ENCODE measurements around the gene CENPV. TPM values are rescaled to one million over a fixed set of nuclear protein-coding genes. Genes with fewer than 3 reads are reported as not detected.

CENPV gene
- total RNA-seq, 1 donor from 2014 or later, result 21.7 TPM

- intact Hi-C loops (cut with micrococcal nuclease), result loop anchor here (1.0 to 10.0 kb wide), 3 partner anchors 51 to 221 kb away; partner anchors contain the start of gene TRPV2
Observed at GRCh38 chr17:16363749-16364536, 10.7 kb upstream of the CENPV start.

DNA sequence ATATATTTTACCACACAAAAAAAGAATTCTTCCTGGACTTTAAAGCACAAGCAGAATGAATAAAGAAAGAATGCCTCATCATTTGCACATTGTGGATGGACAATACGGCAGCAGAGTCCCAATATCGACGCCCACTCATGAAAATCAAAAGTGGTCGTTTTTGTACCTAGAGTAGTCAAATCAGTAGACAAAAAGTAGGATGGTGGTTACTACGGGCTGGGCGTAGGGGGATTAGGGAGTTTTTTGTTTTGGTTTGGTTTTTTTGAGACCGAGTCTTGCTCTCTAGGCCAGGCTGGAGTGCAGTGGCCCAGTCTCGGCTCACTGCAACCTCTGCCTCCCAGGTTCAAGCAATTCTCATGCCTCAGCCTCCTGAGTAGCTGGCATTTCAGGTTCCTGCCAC is 8.6 kb upstream of the CENPV start:
- intact Hi-C loops (cut with micrococcal nuclease), result loop anchor here (2.0 to 10.0 kb wide), 2 partner anchors 53 to 223 kb away; partner anchors contain the start of gene TRPV2

- intact Hi-C loops (cut with micrococcal nuclease), result loop anchor here (10.0 kb wide), 1 partner anchor 144 kb away; the partner anchor contains the start of genes NCOR1 and PIGL
Observed at GRCh38 chr17:16358394-16358793, 5.1 kb upstream of the CENPV start.

DNA sequence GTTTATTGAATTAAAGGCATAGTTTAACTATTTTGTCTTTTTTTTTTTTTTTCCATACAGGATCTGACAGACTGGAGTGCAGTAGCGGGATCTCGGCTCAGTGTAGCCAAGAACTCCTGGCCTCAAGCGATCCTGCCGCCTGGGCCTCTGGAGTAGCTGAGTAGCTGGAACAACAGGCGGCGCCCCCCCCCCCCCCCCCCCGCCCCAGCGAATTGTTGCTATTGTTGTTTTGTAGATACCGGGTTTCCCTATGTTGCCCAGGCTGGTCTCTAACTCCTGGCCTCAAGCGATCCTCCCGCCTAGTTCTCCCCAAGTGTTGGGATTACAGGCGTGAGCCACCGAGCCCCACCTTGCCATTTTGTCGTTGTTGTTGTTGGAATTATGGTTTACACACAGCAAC is 1.3 kb upstream of the CENPV start:
- intact Hi-C loops (cut with micrococcal nuclease), result loop anchor here (10.0 kb wide), 1 partner anchor 140 kb away; the partner anchor contains the start of genes NCOR1 and PIGL

DNA sequence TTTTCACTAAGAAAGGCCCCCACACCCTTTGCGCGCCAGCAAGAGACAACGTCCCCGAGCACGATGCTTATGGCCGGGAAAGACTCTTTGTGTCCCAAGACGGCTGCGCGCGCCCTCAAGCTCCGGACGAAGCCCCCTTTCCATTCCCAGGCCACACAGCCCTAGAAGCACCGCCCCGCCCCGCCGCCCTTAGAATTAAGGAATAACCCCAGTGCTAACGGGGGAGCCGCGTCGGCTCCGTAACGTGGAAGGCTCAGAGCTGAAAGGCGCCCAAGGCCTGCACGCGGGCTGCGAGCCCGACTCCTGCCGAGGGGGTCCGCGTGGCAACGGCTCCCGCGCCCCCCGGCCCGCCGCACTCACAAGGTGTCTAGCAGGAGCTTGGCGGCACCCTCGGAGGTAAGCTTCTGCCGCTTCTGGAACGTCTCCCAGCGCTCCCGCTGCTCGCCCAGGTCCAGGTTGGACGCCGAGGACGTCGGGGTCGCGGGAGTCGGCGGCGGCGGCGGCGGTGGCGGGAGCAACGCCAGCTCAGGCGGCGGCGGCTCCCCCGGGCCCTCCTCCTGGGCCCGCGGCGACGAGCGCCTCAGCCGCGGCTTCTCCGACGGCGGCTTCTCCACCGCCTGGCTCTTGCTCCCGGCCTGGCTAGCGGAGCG is 477 bp downstream of the CENPV start:
- intact Hi-C loops (cut with micrococcal nuclease), result loop anchor here (1.0 to 10.0 kb wide), 3 partner anchors 28 to 138 kb away; partner anchors contain the start of genes NCOR1, PIGL and UBB

DNA sequence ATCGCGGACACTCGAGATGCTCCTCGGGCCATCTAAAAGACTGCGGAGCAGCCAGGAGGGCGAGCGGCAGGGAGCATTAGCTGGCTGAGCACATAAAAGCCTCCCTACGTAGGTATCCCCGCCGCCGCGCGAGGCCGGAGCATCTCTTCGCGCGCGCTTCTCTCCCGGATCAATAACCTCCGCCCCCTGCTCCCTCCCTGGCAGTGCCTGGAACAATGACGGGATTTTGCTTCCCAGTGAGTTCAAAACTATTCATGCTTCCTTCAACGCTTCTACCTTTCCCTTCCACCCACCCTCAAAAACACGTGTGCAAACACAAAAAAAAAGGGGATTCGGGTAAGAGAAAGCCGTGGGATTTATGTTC is 984 bp downstream of the CENPV start:
- intact Hi-C loops (cut with micrococcal nuclease), result loop anchor here (1.0 to 10.0 kb wide), 3 partner anchors 29 to 137 kb away; partner anchors contain the start of genes NCOR1, PIGL and UBB

DNA sequence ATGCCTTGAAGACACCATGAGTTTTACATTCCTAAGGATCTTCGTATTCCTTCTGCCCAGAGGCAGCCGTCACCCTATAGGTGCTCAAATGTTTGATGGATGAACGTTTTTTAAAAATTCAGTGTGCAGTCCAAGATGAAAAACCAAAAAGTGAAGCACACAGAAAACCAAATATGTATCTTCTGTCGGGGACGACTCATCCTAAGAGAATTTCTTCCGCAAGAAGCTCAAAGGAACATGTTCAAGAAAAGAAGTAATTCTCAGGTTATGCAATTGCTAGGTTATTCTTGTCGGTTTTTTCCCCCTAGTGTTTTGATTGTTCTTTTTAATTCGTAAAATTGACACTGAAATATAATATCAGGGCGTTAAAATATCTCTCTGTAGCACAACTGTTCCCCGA is 1.4 kb downstream of the CENPV start:
- intact Hi-C loops (cut with micrococcal nuclease), result loop anchor here (1.0 to 10.0 kb wide), 3 partner anchors 29 to 137 kb away; partner anchors contain the start of genes NCOR1, PIGL and UBB

DNA sequence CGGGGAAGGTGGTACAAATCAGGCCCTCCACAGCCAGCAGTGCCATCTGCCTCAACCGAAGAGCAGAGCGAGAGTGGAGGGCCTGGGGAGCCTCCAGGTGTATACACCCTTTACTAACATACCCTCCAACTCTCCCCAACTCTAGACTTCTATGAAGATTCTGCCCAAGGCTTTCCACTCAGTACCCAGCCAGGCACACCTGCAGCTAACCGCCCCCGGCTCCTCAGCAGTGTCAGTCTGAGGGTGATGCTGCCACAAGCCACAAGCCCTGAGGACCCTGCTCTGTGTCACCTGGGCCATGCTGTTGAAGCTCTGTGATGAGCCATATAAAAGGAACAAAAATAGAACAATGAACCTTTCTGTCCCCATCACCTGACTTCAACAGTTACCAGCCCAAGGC is 3.8 kb downstream of the CENPV start:
- intact Hi-C loops (cut with micrococcal nuclease), result no loop called here

DNA sequence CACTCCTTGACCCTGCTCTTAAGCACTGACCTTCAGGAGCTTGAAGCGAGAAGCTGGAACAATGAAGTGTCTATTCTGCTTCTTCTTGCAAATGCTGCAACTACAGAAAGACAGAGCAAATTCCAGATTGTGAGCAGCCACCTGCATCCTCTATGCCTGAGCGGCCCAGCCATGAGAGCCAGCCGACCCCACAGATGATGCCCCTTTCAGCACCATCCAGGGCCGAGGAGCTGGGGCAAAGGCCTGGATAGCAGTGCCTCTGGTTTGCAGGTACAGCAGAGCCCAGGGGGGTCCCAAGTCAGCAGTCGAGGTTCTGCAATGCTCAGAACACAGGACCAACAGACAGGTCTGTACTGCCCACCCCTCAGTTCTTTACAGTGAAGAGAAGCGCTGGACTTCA is 4.7 kb downstream of the CENPV start:
- intact Hi-C loops (cut with micrococcal nuclease), result no loop called here

GRCh38 chr17:16346721-16347271 is 6.5 kb downstream of the CENPV start:
- intact Hi-C loops (cut with micrococcal nuclease), result no loop called here

GRCh38 chr17:16345565-16345964 is 7.7 kb downstream of the CENPV start:
- intact Hi-C loops (cut with micrococcal nuclease), result no loop called here

DNA sequence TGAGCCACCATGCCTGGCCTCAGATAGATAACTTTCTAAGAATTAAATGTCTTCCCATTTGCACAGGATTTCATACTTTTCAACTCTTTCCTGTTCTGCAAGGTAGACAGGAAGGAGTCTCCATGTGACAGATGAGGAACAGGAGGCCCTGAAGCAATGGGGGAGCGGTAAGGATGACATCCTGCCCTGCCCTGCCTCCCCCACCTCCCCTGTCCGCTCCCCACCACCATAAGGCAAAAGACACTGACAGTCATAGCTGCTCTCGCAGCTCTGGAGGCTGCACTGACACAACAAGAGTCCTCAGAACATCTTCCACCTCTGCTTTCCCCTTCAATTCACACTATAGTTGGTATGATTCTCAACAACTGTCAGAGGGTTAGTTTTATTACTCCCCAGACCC is 9.7 kb downstream of the CENPV start:
- intact Hi-C loops (cut with micrococcal nuclease), result no loop called here

GRCh38 chr17:16342979-16343378 is 10.3 kb downstream of the CENPV start:
- intact Hi-C loops (cut with micrococcal nuclease), result no loop called here

DNA sequence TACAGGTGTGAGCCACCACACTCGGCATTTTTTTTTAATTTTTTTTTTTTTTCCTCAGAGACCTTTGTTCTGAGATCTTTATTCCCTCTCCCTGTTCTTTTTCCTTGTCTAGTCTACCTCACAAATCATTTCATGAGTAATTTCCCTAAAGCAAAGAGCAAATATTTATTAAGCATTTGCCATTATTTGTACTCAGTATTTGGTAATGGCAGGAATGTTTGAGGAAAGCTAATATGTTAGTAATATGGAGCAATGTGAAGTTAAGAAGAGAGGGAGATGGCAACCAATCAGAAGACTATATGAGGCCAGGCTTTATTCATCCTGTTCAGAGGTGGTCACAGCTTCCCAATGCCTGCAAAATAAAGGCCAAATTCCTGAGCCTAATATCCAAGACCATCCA is 13.3 kb downstream of the CENPV start:
- intact Hi-C loops (cut with micrococcal nuclease), result no loop called here

- intact Hi-C loops (cut with micrococcal nuclease), result no loop called here
Observed at GRCh38 chr17:16339402-16339801, 13.9 kb downstream of the CENPV start.

DNA sequence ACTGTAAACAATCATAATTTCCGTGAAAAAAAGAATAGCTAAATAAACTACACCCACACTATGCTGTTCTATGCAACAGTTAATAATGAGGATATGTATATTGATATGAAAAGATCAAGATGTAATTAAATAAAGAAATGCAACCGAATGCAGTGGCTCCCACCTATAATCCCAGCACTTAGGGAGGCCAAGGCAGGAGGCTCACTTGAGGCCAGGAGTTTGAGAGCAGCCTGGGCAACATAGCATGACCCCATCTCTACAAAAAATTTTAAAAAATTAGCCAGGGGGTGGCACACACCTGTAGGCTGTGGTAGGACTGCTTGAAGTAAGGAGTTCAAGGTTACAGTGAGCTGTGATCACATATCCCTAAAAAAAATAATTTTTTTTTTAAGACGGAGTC is 14.9 kb downstream of the CENPV start:
- intact Hi-C loops (cut with micrococcal nuclease), result no loop called here

- intact Hi-C loops (cut with micrococcal nuclease), result no loop called here
Observed at GRCh38 chr17:16329519-16330271, 23.6 kb downstream of the CENPV start.

GRCh38 chr17:16328997-16329396 is 24.3 kb downstream of the CENPV start:
- intact Hi-C loops (cut with micrococcal nuclease), result no loop called here

DNA sequence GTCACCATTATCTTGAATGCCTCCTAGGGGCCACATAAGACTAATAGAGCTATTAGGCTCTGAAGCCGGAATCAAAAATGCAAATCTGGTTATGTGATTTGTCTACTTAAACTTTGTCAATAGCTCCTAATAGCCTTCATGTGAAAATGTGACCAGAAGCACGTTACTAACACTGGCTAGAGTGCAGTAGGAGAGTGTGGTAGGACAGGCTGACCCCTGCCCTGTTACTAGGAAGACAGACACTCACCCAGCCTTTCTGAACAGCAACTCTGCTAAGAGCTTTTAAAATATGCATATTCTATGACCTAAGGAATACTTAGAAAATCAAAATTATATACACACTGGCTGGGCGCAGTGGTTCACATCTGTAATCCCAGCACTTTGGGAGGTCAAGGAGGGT is 26.3 kb downstream of the CENPV start:
- intact Hi-C loops (cut with micrococcal nuclease), result no loop called here

GRCh38 chr17:16325964-16326363 is 27.3 kb downstream of the CENPV start:
- intact Hi-C loops (cut with micrococcal nuclease), result no loop called here

- intact Hi-C loops (cut with micrococcal nuclease), result no loop called here
Observed at GRCh38 chr17:16322636-16323035, 30.6 kb downstream of the CENPV start.
